Kidney (tissue), 14 donors: Measurements from ENCODE around the gene SLCO3A1. TPM values are rescaled to one million over a fixed set of nuclear protein-coding genes. Genes with fewer than 3 reads are reported as not detected.

Source experiments
- DNase-seq, 5 donors: peaks; one replicate each; pipeline ENCODE4 v3.0.0-alpha.2; 2013 to 2020
- FAIRE-seq: peaks from 2 replicates; lab custom pipeline; 2012; peaks lifted over from hg19 to GRCh38; lab: Jason Lieb, UNC
- H3K27ac ChIP-seq, 2 donors: one replicate each; pipeline ENCODE4 v1.7.0; 2013; ENCODE audit warnings: low read depth in 2 of 2, low read length in 2 of 2, inconsistent platforms in 1 of 2
- H3K27me3 ChIP-seq: one replicate; pipeline ENCODE4 v1.7.1; 2013; ENCODE audit warnings: low read length, inconsistent platforms; ENCODE audit not compliant: control insufficient read depth, insufficient read depth
- H3K36me3 ChIP-seq, 3 donors: one replicate each; pipeline versions ENCODE4 v1.7.0 to v1.7.1; 2013; ENCODE audit warnings: low read length in 3 of 3, control low read depth in 1 of 3, inconsistent platforms in 1 of 3; ENCODE audit not compliant: insufficient read depth in 3 of 3, control insufficient read depth in 2 of 3
- H3K4me1 ChIP-seq, 3 donors: one replicate each; pipeline versions ENCODE4 v1.7.0 to v1.7.1; 2013; ENCODE audit warnings: low read length in 3 of 3, inconsistent platforms in 1 of 3, low read depth in 1 of 3; ENCODE audit not compliant: control insufficient read depth in 2 of 3, insufficient read depth in 2 of 3
- H3K4me3 ChIP-seq, 3 donors: one replicate each; pipeline versions ENCODE4 v1.7.0 to v1.8.1; 2013; ENCODE audit warnings: low read length in 3 of 3, control low read depth in 1 of 3, inconsistent platforms in 1 of 3
- H3K9ac ChIP-seq, 3 donors: one replicate each; pipeline versions ENCODE4 v1.7.0 to v1.7.1; 2013; ENCODE audit warnings: low read length in 3 of 3, control low read depth in 1 of 3, inconsistent platforms in 1 of 3
- H3K9me3 ChIP-seq, 3 donors: one replicate each; pipeline versions ENCODE4 v1.7.0 to v1.7.1; 2013; ENCODE audit warnings: low read length in 3 of 3, control low read depth in 1 of 3, inconsistent platforms in 1 of 3; ENCODE audit not compliant: control insufficient read depth in 2 of 3, insufficient read depth in 1 of 3
- CTCF ChIP-seq: IDR thresholded peaks from 3 replicates; pipeline ENCODE4 v1.5.1; 2012; ENCODE audit warnings: mild to moderate bottlenecking, moderate library complexity, borderline replicate concordance; ENCODE audit not compliant: insufficient read depth; ENCODE audit errors: extremely low read depth
- intact Hi-C: fragments of 100-400 bp; cut with DNase I; formaldehyde crosslinking; loops from one replicate; pipeline ENCODE4 v1.11.1; 2022
- polyA plus RNA-seq: library from polyadenylated mRNA; stranded (reverse); fragments of 350-450 nt; fragmentation: Illumina TruSeq; extraction: RNeasy Lipid Tissue Mini Kit (QIAGEN cat#74804); gene quantifications from one replicate; pipeline ENCODE4 v1.2.3, GENCODE V29; 2014; ENCODE audit warnings: low read depth, low replicate concordance; ENCODE audit not compliant: insufficient read depth
- total RNA-seq: library from RNA; stranded (reverse); fragmentation: NEBNext Ultra II Directional; extraction: Animal tissue kit (Norgen Biotek cat#: 25700); gene quantifications from one replicate; pipeline ENCODE4 v1.2.1, GENCODE V29; 2021
- donor health status: control.
- donor health status: control.
- donor health status: control.
- donor health status: control.
- donor health status: control.
- donor health status: DM: yes; HTN: yes; CAD: no.
- donor health status: Normal renal cell carcinoma (clear cell type).

SLCO3A1 gene
- total and polyA plus RNA-seq, 2 donors from 2014 or later, result 12.8 to 59.4 TPM

DNA sequence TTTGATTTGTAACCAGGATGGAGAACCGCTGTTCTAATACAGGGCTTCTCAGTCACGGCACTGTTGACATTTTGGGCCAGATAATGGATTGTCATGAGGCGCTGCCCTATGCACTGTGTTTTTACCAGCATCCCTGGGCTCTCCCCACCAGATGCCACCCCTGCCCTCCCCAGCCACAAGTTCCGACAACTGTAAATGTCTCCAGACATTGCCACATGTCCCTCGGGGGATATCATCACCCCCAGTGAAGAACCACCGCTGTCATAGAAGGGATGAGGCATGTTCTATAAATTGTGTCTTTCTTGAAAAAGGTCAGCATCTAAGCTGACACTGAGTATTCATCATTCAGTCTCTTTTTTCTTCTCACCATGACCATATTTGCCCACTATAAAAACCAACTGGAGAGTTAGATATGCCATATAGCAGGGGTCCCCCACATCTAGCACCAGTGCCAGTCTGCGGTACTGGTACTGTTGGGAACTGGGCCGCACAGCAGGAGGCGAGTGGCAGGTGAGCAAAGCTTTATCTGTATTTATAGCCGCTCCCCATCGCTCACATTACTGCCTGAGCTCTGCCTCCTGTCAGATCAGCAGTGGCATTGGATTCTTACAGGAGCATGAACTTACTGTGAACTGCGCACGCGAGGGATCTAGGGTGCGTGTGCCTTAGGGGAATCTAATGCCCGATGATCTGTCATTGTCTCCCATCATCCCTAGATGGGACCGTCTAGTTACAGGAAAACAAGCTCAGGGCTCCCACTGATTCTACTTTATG lies 279.7 kb downstream of the SLCO3A1 start:
- intact Hi-C loops, result no loop called here
- Histone ChIP-seq H3K9me3 (no peaks in the 10 kb centered on the region), H3K36me3 (no peaks in the 10 kb centered on the region), H3K27me3 (no peaks in the 10 kb centered on the region), H3K4me3 (no peak overlapping the region), H3K27ac (no peak overlapping the region), H3K9ac (no peak overlapping the region), H3K4me1 (no peaks in the 10 kb centered on the region)
- DNase-seq (no peak), FAIRE-seq (no peak)
- TF ChIP-seq CTCF, result no peak

GRCh38 chr15:92140796-92141195 lies 287.3 kb downstream of the SLCO3A1 start:
- Histone ChIP-seq H3K27ac (no peak overlapping the region), H3K9me3 (no peaks in the 10 kb centered on the region), H3K27me3 (no peaks in the 10 kb centered on the region), H3K4me1 (no peaks in the 10 kb centered on the region), H3K4me3 (no peak overlapping the region), H3K36me3 (no peaks in the 10 kb centered on the region), H3K9ac (no peak overlapping the region)
- no peak for FAIRE-seq
- no peak for TF ChIP-seq CTCF
- no peak for DNase-seq
- intact Hi-C loops, result no loop called here

DNA sequence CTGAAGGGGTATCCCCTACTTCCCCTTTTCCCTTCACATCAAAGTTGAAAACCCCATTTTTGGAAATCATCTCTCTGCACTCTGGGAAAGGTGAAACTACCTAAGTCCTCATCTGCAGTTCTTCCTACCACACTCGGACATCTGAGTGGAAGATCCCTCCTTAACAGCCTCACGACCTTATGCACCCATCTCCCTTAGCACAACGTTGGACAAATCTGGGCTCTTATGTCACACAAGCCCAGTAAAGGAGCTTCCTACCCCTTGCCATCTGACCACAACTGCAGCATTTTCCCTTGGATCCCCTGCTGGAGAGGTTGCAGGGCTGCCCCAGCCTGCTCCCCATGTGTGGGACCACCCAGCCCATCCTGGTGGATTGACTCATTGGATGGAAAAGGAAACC lies 288.1 kb downstream of the SLCO3A1 start:
- Histone ChIP-seq H3K9me3 (no peaks in the 10 kb centered on the region), H3K9ac (no peak overlapping the region), H3K27ac (no peak overlapping the region), H3K4me3 (no peak overlapping the region), H3K4me1 (no peaks in the 10 kb centered on the region), H3K27me3 (no peaks in the 10 kb centered on the region), H3K36me3 (no peaks in the 10 kb centered on the region)
- no peak for TF ChIP-seq CTCF
- DNase-seq (no peak), FAIRE-seq (no peak)
- intact Hi-C loops, result no loop called here
